Panc1 (cell line): Measurements from ENCODE around the gene FRMD4A. TPM values are rescaled to one million over a fixed set of nuclear protein-coding genes. Genes with fewer than 3 reads are reported as not detected.

Experiments
- ATAC-seq: fragments of 200-7000 bp; cut with Tn5 transposase; 2 replicates; pipeline ENCODE4 v1.9.1; 2020; ENCODE audit warnings: mild to moderate bottlenecking, moderate library complexity
- BruUV-seq: library from RNA; stranded (reverse); fragments of 400-500 nt; replicated peaks from 2 replicates; lab custom pipeline; 2021; lab: Mats Ljungman, UMichigan
- CTCF ChIA-PET: fragments of 300-600 bp; sonication (Branson Sonifier 250); formaldehyde crosslinking; loops from one replicate; lab custom pipeline; 2022; ENCODE audit warnings: antibody characterized with exemption; lab: Charles Lee
- POLR2A ChIA-PET: fragments of 300-600 bp; sonication (Branson Sonifier 250); formaldehyde crosslinking; loops from one replicate; lab custom pipeline; 2022; ENCODE audit warnings: antibody characterized with exemption; lab: Charles Lee
- DNase-seq: peaks from one replicate; pipeline ENCODE4 v3.0.0-alpha.2; 2010; ENCODE audit warnings: low read depth, low spot score
- H3K27ac ChIP-seq: 2 replicates; pipeline ENCODE4 v1.5.1; 2011; ENCODE audit warnings: mild to moderate bottlenecking, low read length, inconsistent platforms
- H3K27me3 ChIP-seq: fragments of 200-500 bp; sonication (Bioruptor generic); 2 replicates; pipeline ENCODE4 v1.6.0; 2014; ENCODE audit warnings: low read length, inconsistent platforms; ENCODE audit not compliant: control insufficient read depth, insufficient read depth
- H3K36me3 ChIP-seq: fragments of 200-500 bp; sonication (Bioruptor generic); 2 replicates; pipeline ENCODE4 v1.5.1; 2014; ENCODE audit warnings: inconsistent platforms, mild to moderate bottlenecking, low read length, moderate library complexity; ENCODE audit not compliant: control insufficient read depth, insufficient read depth
- H3K4me1 ChIP-seq: 2 replicates; pipeline ENCODE4 v1.5.1; 2011; ENCODE audit warnings: inconsistent platforms, mild to moderate bottlenecking, low read length, moderate library complexity; ENCODE audit not compliant: control insufficient read depth, insufficient read depth
- H3K4me3 ChIP-seq, 2 experiments: 2 replicates each; pipeline ENCODE4 v1.5.1; 2011 to 2012; ENCODE audit warnings: low read depth in 2 of 2, low read length in 2 of 2, mild to moderate bottlenecking in 2 of 2, inconsistent platforms in 1 of 2, moderate library complexity in 1 of 2
- H3K9me3 ChIP-seq: fragments of 200-500 bp; sonication (Bioruptor generic); 2 replicates; pipeline ENCODE4 v1.5.1; 2014; ENCODE audit warnings: low read depth, mild to moderate bottlenecking, inconsistent platforms, low read length, moderate library complexity; ENCODE audit not compliant: control insufficient read depth, insufficient read depth
- CTCF ChIP-seq: fragments of 450-650 bp; IDR thresholded peaks from 2 replicates; pipeline ENCODE4 v1.5.1; 2017; ENCODE audit warnings: mild to moderate bottlenecking
- POLR2AphosphoS5 ChIP-seq: IDR thresholded peaks from 2 replicates; pipeline ENCODE4 v1.6.1; 2012; ENCODE audit warnings: mild to moderate bottlenecking, low read depth, low read length, moderate library complexity
- SIN3A ChIP-seq: IDR thresholded peaks from 2 replicates; pipeline ENCODE4 v1.6.1; 2012; ENCODE audit warnings: low read depth, mild to moderate bottlenecking, low read length, moderate library complexity, borderline replicate concordance; ENCODE audit not compliant: insufficient read depth
- TCF7L2 ChIP-seq: IDR thresholded peaks from 2 replicates; pipeline ENCODE4 v1.6.1; 2011; ENCODE audit warnings: mild to moderate bottlenecking, low read depth, low read length, inconsistent platforms
- in situ Hi-C: cut with HindIII; loops from 2 replicates; pipeline ENCODE4 v1.10.0; 2016; ENCODE audit warnings: low sequenced_read_pairs, low pct_unique_long_range_greater_than_20kb
- intact Hi-C: fragments of 100-400 bp; cut with micrococcal nuclease; formaldehyde crosslinking; loops from one replicate; pipeline ENCODE4 v1.10.0; 2022; ENCODE audit not compliant: unreplicated experiment
- total RNA-seq: library from RNA; stranded (reverse); gene quantifications from one replicate; pipeline ENCODE4 v1.2.1, GENCODE V29; 2021; ENCODE audit not compliant: unreplicated experiment
- TF ChIP-seq, protein P1 (sequence below), 2 experiments: IDR thresholded peaks; 2 replicates each; pipeline ENCODE4 v1.6.1; 2011 to 2012; ENCODE audit warnings: low read depth in 2 of 2, control low read depth in 1 of 2, low read length in 1 of 2, mild to moderate bottlenecking in 1 of 2, moderate library complexity in 1 of 2; ENCODE audit not compliant: insufficient read depth in 1 of 2

The FRMD4A gene
- total RNA-seq, 1 experiment from 2014 or later, result 7.1 TPM

DNA sequence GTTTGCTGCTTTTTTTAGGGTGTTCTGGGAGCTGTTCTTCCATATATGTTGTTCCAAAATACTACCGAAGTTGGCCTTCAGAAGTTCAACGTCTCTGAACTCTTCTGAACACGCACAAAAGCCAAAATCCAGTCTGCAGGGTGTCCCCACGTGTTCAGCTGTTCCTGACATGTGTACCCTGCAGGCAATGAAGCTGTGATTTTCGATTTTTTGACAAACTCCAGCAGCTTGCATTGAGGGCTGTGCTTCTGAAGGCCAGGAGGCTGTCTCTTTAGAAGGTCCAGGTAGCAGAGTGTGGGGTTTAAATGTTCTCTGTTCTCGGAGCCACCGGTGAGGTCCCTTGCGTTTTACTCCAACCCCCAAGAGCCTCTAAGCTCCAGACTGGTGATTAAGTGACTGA, 598.9 kb downstream of the FRMD4A start:
- ATAC-seq (no peak), DNase-seq (no peak)
- no peaks in the 10 kb centered on the region for H3K9me3 ChIP-seq
- intact Hi-C loops (no loop called here), in situ Hi-C loops (no loop called here)
- ChIA-PET CTCF (no interaction called here), POLR2A (interaction anchor here (0.7 kb wide), 1 partner anchor 20 kb away, joined by 4 read pairs; no protein-coding TSS in a partner anchor)
- BruUV-seq, result no TSS peak
- no peak overlapping the region for H3K27ac ChIP-seq
- TF ChIP-seq POLR2AphosphoS5 (no peak), SIN3A (no peak), CTCF (no peak), TCF7L2 (no peak)
- TF ChIP-seq, protein P1, sequence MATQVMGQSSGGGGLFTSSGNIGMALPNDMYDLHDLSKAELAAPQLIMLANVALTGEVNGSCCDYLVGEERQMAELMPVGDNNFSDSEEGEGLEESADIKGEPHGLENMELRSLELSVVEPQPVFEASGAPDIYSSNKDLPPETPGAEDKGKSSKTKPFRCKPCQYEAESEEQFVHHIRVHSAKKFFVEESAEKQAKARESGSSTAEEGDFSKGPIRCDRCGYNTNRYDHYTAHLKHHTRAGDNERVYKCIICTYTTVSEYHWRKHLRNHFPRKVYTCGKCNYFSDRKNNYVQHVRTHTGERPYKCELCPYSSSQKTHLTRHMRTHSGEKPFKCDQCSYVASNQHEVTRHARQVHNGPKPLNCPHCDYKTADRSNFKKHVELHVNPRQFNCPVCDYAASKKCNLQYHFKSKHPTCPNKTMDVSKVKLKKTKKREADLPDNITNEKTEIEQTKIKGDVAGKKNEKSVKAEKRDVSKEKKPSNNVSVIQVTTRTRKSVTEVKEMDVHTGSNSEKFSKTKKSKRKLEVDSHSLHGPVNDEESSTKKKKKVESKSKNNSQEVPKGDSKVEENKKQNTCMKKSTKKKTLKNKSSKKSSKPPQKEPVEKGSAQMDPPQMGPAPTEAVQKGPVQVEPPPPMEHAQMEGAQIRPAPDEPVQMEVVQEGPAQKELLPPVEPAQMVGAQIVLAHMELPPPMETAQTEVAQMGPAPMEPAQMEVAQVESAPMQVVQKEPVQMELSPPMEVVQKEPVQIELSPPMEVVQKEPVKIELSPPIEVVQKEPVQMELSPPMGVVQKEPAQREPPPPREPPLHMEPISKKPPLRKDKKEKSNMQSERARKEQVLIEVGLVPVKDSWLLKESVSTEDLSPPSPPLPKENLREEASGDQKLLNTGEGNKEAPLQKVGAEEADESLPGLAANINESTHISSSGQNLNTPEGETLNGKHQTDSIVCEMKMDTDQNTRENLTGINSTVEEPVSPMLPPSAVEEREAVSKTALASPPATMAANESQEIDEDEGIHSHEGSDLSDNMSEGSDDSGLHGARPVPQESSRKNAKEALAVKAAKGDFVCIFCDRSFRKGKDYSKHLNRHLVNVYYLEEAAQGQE (IDR thresholded peaks at IDR 0.05; ENCODE audit: insufficient read depth in 1 of 2, low read depth in 2 of 2, low read length in 1 of 2), result no peak
- no peaks in the 10 kb centered on the region for H3K4me1 ChIP-seq
- H3K27me3 ChIP-seq, result no peaks in the 10 kb centered on the region
- no peak overlapping the region for H3K4me3 ChIP-seq
- no peaks in the 10 kb centered on the region for H3K36me3 ChIP-seq

DNA sequence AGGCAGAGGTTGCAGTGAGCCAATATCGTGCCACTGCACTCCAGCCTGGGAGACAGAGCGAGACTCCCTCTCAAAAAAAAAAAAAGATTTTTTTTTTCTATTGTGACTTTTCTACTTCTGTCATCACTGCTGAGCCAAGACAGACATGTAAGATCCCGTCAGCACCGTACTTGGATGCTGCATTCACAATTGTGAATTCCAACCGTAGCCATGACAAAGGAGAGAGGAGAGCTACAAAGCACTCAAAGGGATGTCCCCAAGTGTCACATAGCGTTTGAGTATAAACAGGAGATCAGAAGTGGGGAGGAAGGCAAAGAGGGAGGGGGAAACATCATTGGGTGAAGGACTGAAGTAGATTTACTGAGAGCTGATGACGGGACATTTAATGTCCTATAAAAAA, 599.8 kb downstream of the FRMD4A start:
- DNase-seq (no peak), ATAC-seq (no peak)
- Histone ChIP-seq H3K4me1 (no peaks in the 10 kb centered on the region), H3K36me3 (no peaks in the 10 kb centered on the region), H3K27ac (no peak overlapping the region), H3K9me3 (no peaks in the 10 kb centered on the region), H3K4me3 (no peak overlapping the region), H3K27me3 (no peaks in the 10 kb centered on the region)
- CTCF ChIA-PET, result no interaction called here
- POLR2A ChIA-PET, result no interaction called here
- TF ChIP-seq CTCF (no peak), POLR2AphosphoS5 (no peak), TCF7L2 (no peak), SIN3A (no peak)
- TF ChIP-seq, protein P1 (IDR thresholded peaks at IDR 0.05; ENCODE audit: insufficient read depth in 1 of 2, low read depth in 2 of 2, low read length in 1 of 2), result no peak
- no TSS peak for BruUV-seq
- in situ Hi-C loops (no loop called here), intact Hi-C loops (no loop called here)
